Activated CD4-positive, alpha-beta T cell treated with anti-CD3 and anti-CD28 coated beads, Interleukin-2, Interleukin-4, amounts not matched to agents 100 ng/mL and 50 ng/mL, durations not matched to agents 16 hours and 8 hours (primary cell): ENCODE measurements around the gene UQCC2.

Source experiments
- DNase-seq: peaks from one replicate; pipeline ENCODE4 v3.0.0-alpha.2; 2020; ENCODE audit warnings: low spot score

UQCC2 gene

GRCh38 chr6:33711140-33712129 lies at the start of gene UQCC2:
Gene UQCC2 (minus strand): TSS chr6:33711700. CDS start chr6:33711686, 14 bp downstream.
- peak; percentile 98 for DNase-seq

GRCh38 chr6:33759887-33760629 lies 48.6 kb upstream of the UQCC2 start:
- DNase-seq: no peak

- no peak for DNase-seq
These were observed 47.3 kb upstream of the UQCC2 start for GRCh38 chr6:33758815-33759216.

- no peak for DNase-seq
These were observed 46.4 kb upstream of the UQCC2 start for GRCh38 chr6:33757906-33758305.

DNA sequence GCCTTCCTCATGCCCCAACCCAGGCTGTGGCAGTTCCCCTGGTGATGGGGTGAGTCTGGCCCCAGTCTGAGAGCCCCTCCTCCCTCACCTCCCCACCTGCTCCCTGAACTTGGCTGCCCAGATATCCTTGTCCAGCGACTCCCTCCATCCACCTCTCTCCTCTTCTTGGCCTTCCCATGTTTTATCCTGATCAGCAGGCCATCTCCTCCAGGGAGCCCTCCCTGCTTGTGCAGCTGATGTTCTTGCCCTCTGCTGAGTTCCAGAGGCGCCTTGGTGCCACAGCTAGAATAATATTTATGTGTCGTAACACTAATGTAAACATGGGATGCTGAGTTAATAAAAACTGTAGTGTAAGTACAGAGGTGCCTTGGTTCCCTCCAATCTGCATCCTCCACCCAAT lies 45.6 kb upstream of the UQCC2 start:
- DNase-seq: no peak

DNA sequence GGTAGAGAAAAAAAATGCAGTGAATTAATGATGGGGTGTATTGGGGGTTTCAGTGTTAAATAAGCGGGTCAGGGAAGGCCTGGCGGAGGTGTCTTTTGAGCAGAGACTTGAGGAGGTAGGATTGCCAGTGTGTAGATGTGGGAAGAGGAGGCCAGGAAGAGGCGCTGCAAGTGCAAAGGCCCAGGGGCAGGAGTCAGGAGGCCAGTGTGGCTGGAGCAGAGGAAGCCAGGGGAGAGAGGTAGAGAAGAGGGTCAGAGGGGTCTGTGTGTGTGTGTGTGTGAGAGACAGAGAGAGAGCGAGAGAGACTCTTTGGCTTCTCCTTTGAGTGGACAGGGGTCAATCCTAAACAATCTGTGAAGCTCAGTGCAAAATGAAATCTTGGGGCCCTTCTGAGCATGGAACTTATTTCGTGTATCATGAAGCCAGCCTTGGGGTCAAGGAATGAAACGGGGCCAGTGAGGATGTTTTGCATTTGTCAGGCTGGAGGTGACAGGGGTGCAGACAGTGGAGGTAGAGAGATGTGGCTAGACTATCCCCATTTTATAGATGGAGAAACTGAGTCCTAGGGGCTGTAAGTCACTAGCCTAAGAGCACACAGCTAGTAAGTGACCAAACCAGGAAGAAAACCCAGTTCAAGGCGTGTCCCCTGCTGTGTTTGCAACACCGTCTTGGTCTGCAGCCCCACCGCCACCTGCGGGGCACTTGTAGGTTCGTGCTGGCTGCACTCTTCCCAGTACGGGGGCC lies 44.9 kb upstream of the UQCC2 start:
- DNase-seq: no peak

GRCh38 chr6:33755070-33755869 lies 43.8 kb upstream of the UQCC2 start:
- DNase-seq: no peak

- no peak for DNase-seq
These were observed 42.7 kb upstream of the UQCC2 start for GRCh38 chr6:33754222-33754621.

GRCh38 chr6:33752646-33753015 lies 41.1 kb upstream of the UQCC2 start:
- no peak for DNase-seq

GRCh38 chr6:33751771-33752645 lies 40.5 kb upstream of the UQCC2 start:
- no peak for DNase-seq

DNA sequence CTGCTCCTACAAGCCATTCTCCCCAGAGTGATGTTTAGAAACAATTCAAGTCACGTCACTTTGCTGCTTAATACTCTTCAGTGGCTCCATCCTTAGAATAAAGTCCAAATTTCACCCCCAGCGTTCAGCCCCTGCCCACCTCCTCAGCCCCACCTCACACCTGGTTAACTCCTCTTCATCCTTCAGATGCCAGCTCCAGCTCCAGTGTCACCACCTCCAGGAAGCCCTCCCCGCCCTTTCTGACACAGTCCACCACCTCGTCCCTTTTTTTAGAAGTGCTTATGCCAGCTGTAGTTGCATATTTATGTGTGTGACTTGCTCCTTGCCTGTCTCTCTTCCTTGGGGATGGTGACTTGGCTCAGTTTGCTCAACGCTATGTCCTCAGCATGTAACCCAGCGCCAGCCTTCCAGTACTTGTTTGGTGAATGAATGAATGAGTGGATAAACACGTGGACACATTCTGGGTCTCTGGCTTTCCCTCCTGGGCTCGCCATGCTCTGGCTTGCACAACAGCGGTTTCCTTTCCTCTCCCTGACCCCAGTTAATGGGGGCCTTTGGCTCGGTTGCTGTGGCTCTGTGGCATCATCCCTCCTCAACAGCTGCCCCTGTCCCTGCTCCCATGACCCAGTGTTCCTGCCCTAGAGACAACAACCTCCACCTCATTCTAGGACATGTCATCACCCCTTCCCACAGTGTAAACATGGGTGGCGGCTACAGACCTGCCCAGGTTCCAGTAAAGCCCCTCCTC lies 38.9 kb upstream of the UQCC2 start:
- no peak for DNase-seq

- DNase-seq: no peak
These were observed 37.9 kb upstream of the UQCC2 start for GRCh38 chr6:33749401-33749800.

DNA sequence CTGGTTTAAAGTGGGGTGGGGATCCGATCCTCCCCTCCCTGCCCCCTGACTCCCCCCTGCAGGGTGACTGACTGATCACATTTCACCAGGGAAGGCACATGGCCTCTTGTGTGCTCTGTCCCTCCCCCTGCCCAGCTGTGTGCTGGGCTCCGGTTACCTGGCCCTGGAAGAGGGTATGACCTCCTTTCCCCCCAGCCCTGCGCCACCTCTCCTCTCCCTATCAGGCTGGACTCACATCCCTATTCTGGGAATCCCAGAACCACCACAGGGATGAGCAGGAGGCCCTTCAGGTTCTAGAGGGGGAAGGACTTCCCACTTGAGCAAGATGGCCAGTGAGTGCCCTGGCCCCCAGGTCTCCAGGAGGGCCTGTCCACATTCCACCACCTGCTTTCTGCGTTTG lies 37.3 kb upstream of the UQCC2 start:
- no peak for DNase-seq

GRCh38 chr6:33747823-33748222 lies 36.3 kb upstream of the UQCC2 start:
- DNase-seq: no peak

DNA sequence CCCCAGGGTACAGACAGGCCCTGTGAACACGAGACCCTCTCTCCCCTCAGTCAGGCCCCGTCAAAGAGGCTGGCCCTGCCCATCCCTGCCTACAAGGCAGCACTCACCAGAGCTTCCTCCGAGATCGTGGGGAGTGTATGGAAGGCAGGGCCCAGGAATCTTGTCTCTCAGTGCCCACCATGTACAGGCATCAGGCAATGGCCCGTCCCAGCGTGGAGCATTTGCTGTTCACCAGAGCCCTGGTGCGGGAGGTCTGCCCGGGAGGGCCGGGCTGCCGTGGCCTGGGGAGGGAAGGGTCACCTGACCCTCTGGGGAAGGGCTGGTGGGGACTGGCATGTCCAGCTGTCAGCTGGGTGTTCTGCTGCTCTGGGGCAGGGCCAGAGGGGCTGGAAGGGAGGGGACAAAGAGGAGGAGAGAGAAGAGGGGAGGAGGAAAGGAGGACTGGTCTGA lies 35.2 kb upstream of the UQCC2 start, which contains the start of gene IP6K3:
Gene IP6K3, minus strand, starts transcription at position 255 of the 450 bp plus-strand sequence. CDS start 11,429 bp downstream, outside the sequence.
- no peak for DNase-seq

GRCh38 chr6:33746036-33746600 lies 34.6 kb upstream of the UQCC2 start:
- no peak for DNase-seq

DNA sequence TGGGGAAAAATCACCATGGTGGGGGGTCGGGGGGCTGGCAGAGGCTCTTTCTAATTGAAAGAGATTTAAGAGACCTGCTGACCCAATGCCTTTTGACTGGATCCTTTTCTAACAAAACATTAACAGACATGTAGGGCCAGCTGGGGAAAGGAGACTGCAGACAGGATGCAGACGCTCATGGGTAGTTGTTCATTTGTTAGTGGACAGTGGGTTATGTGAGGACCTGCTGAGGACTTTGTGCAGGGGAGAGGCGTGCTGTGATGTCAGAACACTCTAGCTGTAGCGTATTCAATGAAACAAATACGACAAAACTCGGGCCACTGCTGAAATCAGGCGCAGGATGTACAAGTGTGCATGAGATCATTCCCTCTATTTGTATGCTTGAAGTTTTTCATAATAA lies 34.0 kb upstream of the UQCC2 start:
- DNase-seq: no peak

GRCh38 chr6:33744895-33745546 lies 33.5 kb upstream of the UQCC2 start:
- DNase-seq: no peak
